K562 (cell line): ENCODE measurements around the gene SIGLEC14. TPM values are rescaled to one million over a fixed set of nuclear protein-coding genes. Genes with fewer than 3 reads are reported as not detected.

Source experiments
- ATAC-seq: fragments of 200-7000 bp; cut with Tn5 transposase; 3 replicates; pipeline ENCODE4 v1.9.1; 2020; ENCODE audit warnings: moderate library complexity
- BruUV-seq: library from RNA; stranded (reverse); fragments of 400-500 nt; replicated peaks from 2 replicates; lab custom pipeline; 2021; lab: Mats Ljungman, UMichigan
- CTCF ChIA-PET: fragments of 300-600 bp; formaldehyde crosslinking; extraction: SDS; loops from one replicate; lab custom pipeline; 2021; ENCODE audit warnings: low intra/inter-chr PET ratio; lab: Yijun Ruan, JAX
- POLR2A ChIA-PET: fragments of 300-600, 350-650 bp; sonication (Branson Sonifier 250); formaldehyde crosslinking; extraction: SDS; loops from one replicate; lab custom pipeline; 2021; ENCODE audit warnings: antibody characterized with exemption, inconsistent platforms; lab: Yijun Ruan, JAX
- DNase-seq, 4 experiments: peaks; one replicate each; pipeline versions ENCODE4 v3.0.0 to v3.0.0-alpha.2; 2011 to 2018; ENCODE audit warnings: low spot score in 3 of 4, mixed read lengths in 3 of 4; ENCODE audit errors: extremely low read depth in 1 of 4
- FAIRE-seq: peaks from 2 replicates; lab custom pipeline; 2011; peaks lifted over from hg19 to GRCh38; lab: Jason Lieb, UNC
- H2AFZ ChIP-seq: 2 replicates; pipeline ENCODE4 v1.6.0; 2011; ENCODE audit warnings: low read depth, low read length, control low read depth, inconsistent platforms
- H3K27ac ChIP-seq: fragments of 200-600 bp; 3 replicates; pipeline ENCODE4 v1.8.0; 2011; ENCODE audit warnings: low read depth, mild to moderate bottlenecking, control low read depth, inconsistent platforms, low read length, moderate library complexity, mixed read lengths; ENCODE audit errors: extremely low read depth
- H3K27me3 ChIP-seq, 2 experiments: fragments of 300-600 bp in 1 of 2; 2 replicates in 1 of 2; 3 replicates in 1 of 2; pipeline versions ENCODE4 v1.6.0 to v1.8.0; 2011; ENCODE audit warnings: inconsistent platforms in 2 of 2, low read length in 2 of 2, mild to moderate bottlenecking in 1 of 2, mixed read lengths in 1 of 2, moderate library complexity in 1 of 2; ENCODE audit not compliant: control insufficient read depth in 2 of 2, insufficient read depth in 2 of 2
- H3K36me3 ChIP-seq: fragments of 300-600 bp; 3 replicates; pipeline ENCODE4 v1.8.0; 2011; ENCODE audit warnings: mild to moderate bottlenecking, low read length, inconsistent platforms; ENCODE audit not compliant: control insufficient read depth, insufficient read depth
- H3K4me1 ChIP-seq, 2 experiments: fragments of 200-600 bp in 1 of 2; replicated peaks in 1 of 2; 2 replicates in 1 of 2; 3 replicates in 1 of 2; pipeline versions ENCODE4 v1.5.1 to v1.8.0; 2011; ENCODE audit warnings: inconsistent platforms in 2 of 2, low read length in 2 of 2, mild to moderate bottlenecking in 1 of 2, mixed read lengths in 1 of 2, moderate library complexity in 1 of 2; ENCODE audit not compliant: control insufficient read depth in 2 of 2, insufficient read depth in 2 of 2
- H3K4me2 ChIP-seq: 2 replicates; pipeline ENCODE4 v1.6.1; 2011; ENCODE audit warnings: low read length, control low read depth, inconsistent platforms, mixed read lengths; ENCODE audit not compliant: insufficient read depth
- H3K4me3 ChIP-seq: fragments of 200-600 bp; sonication (generic), shearing (Covaris generic); 2 replicates; pipeline ENCODE4 v1.5.1; 2016; ENCODE audit warnings: control low read depth, inconsistent platforms
- H3K79me2 ChIP-seq: fragments of 200-600 bp; 3 replicates; pipeline ENCODE4 v1.8.0; 2011; ENCODE audit warnings: low read length, inconsistent platforms; ENCODE audit not compliant: control insufficient read depth, insufficient read depth
- H3K9ac ChIP-seq, 2 experiments: 2 replicates each; pipeline versions ENCODE4 v1.6.0 to v1.6.1; 2011; ENCODE audit warnings: low read depth in 2 of 2, low read length in 2 of 2, control low read depth in 1 of 2, inconsistent platforms in 1 of 2, mild to moderate bottlenecking in 1 of 2, mixed read lengths in 1 of 2; ENCODE audit not compliant: insufficient read depth in 1 of 2
- H3K9me1 ChIP-seq: one replicate; pipeline ENCODE4 v1.6.0; 2011; ENCODE audit warnings: inconsistent platforms, mild to moderate bottlenecking, low read length, moderate library complexity; ENCODE audit not compliant: control insufficient read depth, insufficient read depth
- H3K9me3 ChIP-seq: replicated peaks from 2 replicates; pipeline ENCODE4 v1.5.1; 2011; ENCODE audit warnings: low read depth, low read length, inconsistent platforms; ENCODE audit not compliant: control insufficient read depth, insufficient read depth
- H4K20me1 ChIP-seq: replicated peaks from 2 replicates; pipeline ENCODE4 v1.6.1; 2011; ENCODE audit warnings: low read length, inconsistent platforms, mixed read lengths; ENCODE audit not compliant: control insufficient read depth, insufficient read depth
- BCOR ChIP-seq: fragments of 450-650 bp; IDR thresholded peaks from 2 replicates; pipeline ENCODE4 v1.6.1; 2016
- CEBPB ChIP-seq: fragments of 450-650 bp; IDR thresholded peaks from 2 replicates; pipeline ENCODE4 v1.6.1; 2016; ENCODE audit warnings: missing genetic modification characterization, missing compliant biosample characterization
- CEBPG ChIP-seq, 3 experiments: fragments of 200-800 bp in 1 of 3; sonication (Bioruptor generic) in 1 of 3; sonication (generic) in 1 of 3; formaldehyde crosslinking in 1 of 3; IDR thresholded peaks in 2 of 3; conservative IDR thresholded peaks in 1 of 3; 2 replicates each; pipeline versions ENCODE4 v1.6.1 to v1.8.0; 2016 to 2022; ENCODE audit warnings: missing compliant biosample characterization in 2 of 3, missing genetic modification characterization in 2 of 3, mild to moderate bottlenecking in 1 of 3, missing genetic modification reagents in 1 of 3
- ESRRB ChIP-seq: fragments of 250-450 bp; sonication (Bioruptor Pico); IDR thresholded peaks from 2 replicates; pipeline ENCODE4 v1.5.0; 2020; ENCODE audit warnings: mild to moderate bottlenecking, moderate library complexity, borderline replicate concordance
- KLF1 ChIP-seq: fragments of 450-650 bp; IDR thresholded peaks from 2 replicates; pipeline ENCODE4 v1.6.1; 2016; ENCODE audit warnings: missing genetic modification characterization, missing compliant biosample characterization
- POLR3A ChIP-seq: IDR thresholded peaks from 2 replicates; pipeline ENCODE4 v1.6.1; 2011; ENCODE audit warnings: borderline replicate concordance, mild to moderate bottlenecking, moderate library complexity; ENCODE audit not compliant: insufficient read length, insufficient read depth; ENCODE audit errors: extremely low read depth
- RNF2 ChIP-seq: sonication (generic); IDR thresholded peaks from 2 replicates; pipeline ENCODE4 v1.6.1; 2016
- SIN3A ChIP-seq, 2 experiments: fragments of 150-350 bp in 1 of 2; IDR thresholded peaks; 2 replicates each; pipeline ENCODE4 v1.6.1; 2011 to 2016; ENCODE audit warnings: borderline replicate concordance in 2 of 2, low read depth in 2 of 2, low read length in 2 of 2, mild to moderate bottlenecking in 2 of 2, moderate library complexity in 2 of 2; ENCODE audit not compliant: control insufficient read depth in 1 of 2
- SUPT5H ChIP-seq: fragments of 450-650 bp; IDR thresholded peaks from 2 replicates; pipeline ENCODE4 v1.6.1; 2016
- TAF9B ChIP-seq: fragments of 450-650 bp; IDR thresholded peaks from 2 replicates; pipeline ENCODE4 v1.6.1; 2018; ENCODE audit warnings: mild to moderate bottlenecking; ENCODE audit not compliant: partially characterized antibody
- USF1 ChIP-seq: sonication (generic); formaldehyde crosslinking; IDR thresholded peaks from 2 replicates; pipeline ENCODE4 v1.9.0; 2022; ENCODE audit warnings: mild to moderate bottlenecking, missing genetic modification reagents
- ZNF239 ChIP-seq: fragments of 250-450 bp; sonication (Bioruptor Pico); IDR thresholded peaks from 2 replicates; pipeline ENCODE4 v1.4.0; 2020; ENCODE audit warnings: mild to moderate bottlenecking
- ZNF282 ChIP-seq: sonication (generic); formaldehyde crosslinking; IDR thresholded peaks from 2 replicates; pipeline ENCODE4 v1.8.1; 2023; ENCODE audit warnings: missing genetic modification reagents
- WGBS: fragments of 100-300 bp; shearing (Covaris generic); methylation state at CpG from one replicate; pipeline ENCODE4 v1.1.6; 2016; ENCODE audit warnings: low coverage, mixed read lengths; ENCODE audit not compliant: insufficient coverage; ENCODE audit errors: missing lambda C conversion rate; 5-methylcytosine and 5-hydroxymethylcytosine counted together
- in situ Hi-C: fragments of 300-500 bp; cut with MboI; formaldehyde crosslinking; loops from 4 replicates; pipeline ENCODE4 v1.15.0; 2018; ENCODE audit warnings: inconsistent platforms, mixed read lengths
- intact Hi-C: fragments of 100-400 bp; cut with micrococcal nuclease; formaldehyde crosslinking; loops from 2 replicates; pipeline ENCODE4 v1.14.2; 2022
- polyA plus RNA-seq, 8 experiments: library from polyadenylated mRNA; depleted of rRNA in 4 of 8; stranded (reverse) in 5 of 8; unstranded in 3 of 8; fragments of >200 nt; fragmentation: Nextera tagmentation in 2 of 8; fragmentation: Illumina TruSeq in 1 of 8; extraction: Ambion mirVana in 2 of 8; extraction: Trizol in 1 of 8; gene quantifications; 2 replicates each; pipeline versions ENCODE4 v1.2.1 to v1.2.3, GENCODE V29; 2011 to 2014; ENCODE audit warnings: inconsistent platforms in 1 of 8, missing spikeins in 1 of 8
- total RNA-seq, 7 experiments: library from RNA; depleted of rRNA in 6 of 7; stranded (reverse); fragments of >200 nt in 6 of 7; fragmentation: Illumina TruSeq in 2 of 7; extraction: Trizol in 2 of 7; gene quantifications; 2 replicates each; pipeline versions ENCODE4 v1.2.1 to v1.2.3, GENCODE V29; 2011 to 2021; ENCODE audit warnings: low replicate concordance in 1 of 7

The SIGLEC14 gene
- total and polyA plus RNA-seq, 9 of the 15 experiments (the other 6 are each of a cell fraction or from before 2014, with no cell fraction given), result not detected

DNA sequence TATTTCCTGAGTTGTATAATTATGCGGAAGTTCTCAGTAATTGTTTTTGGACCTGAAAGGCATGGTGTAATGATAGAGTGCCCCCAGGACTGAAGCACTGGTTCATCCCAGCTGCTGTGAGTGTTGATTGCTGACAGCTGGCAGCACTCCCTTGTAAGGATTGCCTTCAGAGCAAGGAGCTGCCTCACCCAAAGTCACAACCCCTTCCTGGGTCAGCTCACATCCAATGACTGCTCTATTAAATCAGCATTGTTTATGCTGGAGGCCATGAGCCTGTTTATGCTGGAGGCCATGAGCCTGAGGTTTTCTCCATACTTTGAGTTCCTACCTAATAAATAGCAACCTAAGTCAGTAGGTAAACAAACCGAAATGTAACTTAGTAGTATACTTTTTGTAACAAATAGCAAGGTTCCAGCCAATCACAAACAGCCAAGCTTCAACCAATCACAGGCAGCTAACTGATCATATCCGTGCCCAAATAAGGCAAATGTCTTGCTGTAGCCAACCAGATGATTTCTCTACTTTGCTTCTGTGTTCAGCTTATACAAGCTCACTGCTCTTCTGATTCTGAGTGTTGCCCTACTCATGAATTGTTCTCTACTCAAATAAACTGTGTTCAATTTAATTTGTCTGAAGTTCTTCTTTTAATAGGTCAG lies 34.8 kb upstream of the SIGLEC14 start (continued):
- TF ChIP-seq KLF1 (tag), result peak; percentile 51; the same call in 1 of the 2 replicates
- TF ChIP-seq ESRRB (CRISPR knock-in tag), result no peak
- no peak for TF ChIP-seq ZNF282 (CRISPR knock-in tag)
- TF ChIP-seq BCOR, result no peak
- TF ChIP-seq TAF9B, result no peak

- Histone ChIP-seq H4K20me1 (no peaks in the 10 kb centered on the region), H3K9me3 (peaks cover 6% of the 10 kb centered on the region; the same call in 1 of the 2 replicates), H3K9ac (no peak overlapping the region), H3K9me1 (no peaks in the 10 kb centered on the region), H2AFZ (no peak overlapping the region), H3K4me3 (no peak overlapping the region)
- no peak for DNase-seq
- no peak for ATAC-seq
- no peak for FAIRE-seq
- POLR2A ChIA-PET, result interaction anchor here (0.8 to 3.4 kb wide), 2 partner anchors 8 to 36 kb away, joined by 3 to 14 read pairs; no protein-coding TSS in a partner anchor
- CTCF ChIA-PET, result no interaction called here
- TF ChIP-seq CEBPB (tag), result peak; percentile 74
- no peak for TF ChIP-seq SIN3A (IDR thresholded peaks at IDR 0.05; ENCODE audit: borderline replicate concordance in 2 of 2, control insufficient read depth in 1 of 2, low read depth in 2 of 2, low read length in 2 of 2)
- no peak for TF ChIP-seq POLR3A
- TF ChIP-seq RNF2, result no peak
- TF ChIP-seq USF1 (CRISPR knock-in tag), result no peak
- TF ChIP-seq SUPT5H, result no peak
- no peak for TF ChIP-seq CEBPG (CRISPR knock-in tag; IDR thresholded peaks at IDR 0.05)
- peak; percentile 35 to 71; a peak in 3 of 4 replicates for TF ChIP-seq CEBPG (tag; conservative IDR thresholded peaks at IDR 0.05 in 1 of 2, IDR thresholded peaks at IDR 0.05 in 1 of 2)
- no peak for TF ChIP-seq ZNF239 (CRISPR knock-in tag)
- TF ChIP-seq, all 486 proteins: peak for 2
- no peak overlapping the region for H3K27ac ChIP-seq
- in situ Hi-C loops (no loop called here), intact Hi-C loops (no loop called here)
- no peak overlapping the region for H3K4me2 ChIP-seq
- H3K79me2 ChIP-seq, result no peaks in the 10 kb centered on the region
- H3K4me1 ChIP-seq, result no peaks in the 10 kb centered on the region
- 65% methylated on average over 1 of the region's 1 CpG for WGBS
- no peaks in the 10 kb centered on the region for H3K27me3 ChIP-seq
- BruUV-seq, result no TSS peak
- no peaks in the 10 kb centered on the region for H3K36me3 ChIP-seq
These were observed 33.8 kb upstream of the SIGLEC14 start for GRCh38 chr19:51680474-51680873.
